Stomach (tissue), 9 donors: ENCODE results near the gene CNOT2. TPM values are rescaled to one million over a fixed set of nuclear protein-coding genes. Genes with fewer than 3 reads are reported as not detected.

Experiments used
- DNase-seq, 2 donors: peaks; one replicate each; pipeline versions ENCODE4 v3.0.0 to v3.0.0-alpha.2; 2013 to 2019
- H3K27ac ChIP-seq, 5 donors: fragments of 200-600 bp in 4 of 5; sonication (generic) in 4 of 5; one replicate each; pipeline ENCODE4 v1.5.1; 2013 to 2019; ENCODE audit warnings: mild to moderate bottlenecking in 1 of 5, moderate library complexity in 1 of 5
- H3K27me3 ChIP-seq, 3 donors: fragments of 200-600 bp; sonication (generic); one replicate each; pipeline ENCODE4 v1.5.1; 2017 to 2019; ENCODE audit warnings: mixed run types in 1 of 3
- H3K36me3 ChIP-seq, 4 donors: fragments of 200-600 bp; sonication (generic); 1 replicate in 3 of 4; 2 replicates in 1 of 4; pipeline ENCODE4 v1.5.1; 2016 to 2019
- H3K4me1 ChIP-seq, 4 donors: fragments of 200-600 bp; sonication (generic); one replicate each; pipeline ENCODE4 v1.5.1; 2016 to 2019
- H3K4me3 ChIP-seq, 4 donors: fragments of 200-600 bp; sonication (generic) in 3 of 4; one replicate each; pipeline ENCODE4 v1.5.1; 2016 to 2019; ENCODE audit warnings: mild to moderate bottlenecking in 1 of 4
- H3K9me3 ChIP-seq, 4 donors: fragments of 200-600 bp; sonication (generic); one replicate each; pipeline ENCODE4 v1.5.1; 2016 to 2019
- EP300 ChIP-seq: sonication (generic); formaldehyde crosslinking; IDR thresholded peaks from one replicate; pipeline ENCODE4 v1.6.1; 2017; ENCODE audit warnings: antibody characterized with exemption
- POLR2A ChIP-seq, 4 donors: fragments of 450-650 bp; IDR thresholded peaks; one replicate each; pipeline ENCODE4 v1.6.1; 2016; ENCODE audit warnings: antibody characterized with exemption in 4 of 4, control low read depth in 2 of 4, mild to moderate bottlenecking in 1 of 4, moderate library complexity in 1 of 4
- POLR2AphosphoS5 ChIP-seq, 3 donors: sonication (generic); formaldehyde crosslinking; IDR thresholded peaks; one replicate each; pipeline ENCODE4 v1.6.1; 2016; ENCODE audit warnings: antibody characterized with exemption in 3 of 3
- WGBS, 5 donors: extraction: QIAGEN DNeasy Blood & Tissue Kit in 3 of 5; methylation state at CpG; one replicate each; pipeline versions ENCODE4 v1.1.5 to v1.1.7; 2013 to 2018; 5-methylcytosine and 5-hydroxymethylcytosine counted together
- intact Hi-C: fragments of 100-400 bp; cut with DNase I; formaldehyde crosslinking; loops from one replicate; pipeline ENCODE4 v1.15.1; 2023; ENCODE audit warnings: low total_unique reads
- polyA plus RNA-seq, 3 donors: library from polyadenylated mRNA; stranded (reverse); fragments of 200-250 nt; gene quantifications; one replicate each; pipeline ENCODE4 v1.2.3, GENCODE V29; 2013
- total RNA-seq, 5 donors: library from RNA; depleted of rRNA; stranded (reverse); fragments of >200 nt; gene quantifications; one replicate each; pipeline versions ENCODE4 v1.1.0 to v1.2.3, GENCODE V29; 2014 to 2016
- TF ChIP-seq, protein P1 (sequence below), 7 experiments: fragments of 450-650 bp in 4 of 7; fragments of 200-600 bp in 3 of 7; sonication (generic) in 3 of 7; IDR thresholded peaks; one replicate each; pipeline ENCODE4 v1.5.1; 2016 to 2019; ENCODE audit warnings: antibody characterized with exemption in 7 of 7, control low read depth in 2 of 7, mild to moderate bottlenecking in 1 of 7
- donor health status: healthy with polysubstance abuse.
- donor health status: Bipolar disorder and iron deficiency.
- donor health status: healthy.

CNOT2 gene
- total and polyA plus RNA-seq, 8 donors, result 18.0 to 237 (median 60.0) TPM

DNA sequence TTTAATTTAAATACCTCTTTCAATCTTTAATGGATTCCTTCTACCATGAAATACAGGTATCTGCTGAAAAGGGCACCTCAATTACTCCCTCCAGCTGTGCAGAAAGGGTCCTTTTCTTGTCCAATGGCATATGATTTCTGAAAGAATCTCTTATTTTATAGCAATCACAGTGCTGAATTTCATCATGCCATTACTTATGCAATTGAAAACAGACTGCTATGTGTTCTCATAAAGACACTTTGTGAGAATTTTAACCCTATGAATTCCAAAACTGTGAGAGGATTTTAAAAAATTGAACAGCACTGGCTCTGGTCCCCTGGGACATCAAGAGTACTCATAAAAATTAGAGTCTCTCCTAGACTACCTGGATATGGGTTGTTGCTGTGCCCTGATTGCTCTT is 45.9 kb upstream of the CNOT2 start:
- peaks cover 0 to 4% (median 0%) of the 10 kb centered on the region in 4 donors for H3K4me1 ChIP-seq
- H3K27me3 ChIP-seq, result no peaks in the 10 kb centered on the region
- H3K36me3 ChIP-seq, result no peaks in the 10 kb centered on the region
- H3K9me3 ChIP-seq, result no peaks in the 10 kb centered on the region
- no peak for TF ChIP-seq EP300
- no peak for TF ChIP-seq POLR2A (IDR thresholded peaks at IDR 0.05)
- TF ChIP-seq, protein P1, sequence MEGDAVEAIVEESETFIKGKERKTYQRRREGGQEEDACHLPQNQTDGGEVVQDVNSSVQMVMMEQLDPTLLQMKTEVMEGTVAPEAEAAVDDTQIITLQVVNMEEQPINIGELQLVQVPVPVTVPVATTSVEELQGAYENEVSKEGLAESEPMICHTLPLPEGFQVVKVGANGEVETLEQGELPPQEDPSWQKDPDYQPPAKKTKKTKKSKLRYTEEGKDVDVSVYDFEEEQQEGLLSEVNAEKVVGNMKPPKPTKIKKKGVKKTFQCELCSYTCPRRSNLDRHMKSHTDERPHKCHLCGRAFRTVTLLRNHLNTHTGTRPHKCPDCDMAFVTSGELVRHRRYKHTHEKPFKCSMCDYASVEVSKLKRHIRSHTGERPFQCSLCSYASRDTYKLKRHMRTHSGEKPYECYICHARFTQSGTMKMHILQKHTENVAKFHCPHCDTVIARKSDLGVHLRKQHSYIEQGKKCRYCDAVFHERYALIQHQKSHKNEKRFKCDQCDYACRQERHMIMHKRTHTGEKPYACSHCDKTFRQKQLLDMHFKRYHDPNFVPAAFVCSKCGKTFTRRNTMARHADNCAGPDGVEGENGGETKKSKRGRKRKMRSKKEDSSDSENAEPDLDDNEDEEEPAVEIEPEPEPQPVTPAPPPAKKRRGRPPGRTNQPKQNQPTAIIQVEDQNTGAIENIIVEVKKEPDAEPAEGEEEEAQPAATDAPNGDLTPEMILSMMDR (IDR thresholded peaks at IDR 0.05), result no peak
- TF ChIP-seq POLR2AphosphoS5 (IDR thresholded peaks at IDR 0.05), result no peak
- H3K27ac ChIP-seq, result no peak overlapping the region
- no peak for DNase-seq
- H3K4me3 ChIP-seq, result no peak overlapping the region
- intact Hi-C loops, result no loop called here

DNA sequence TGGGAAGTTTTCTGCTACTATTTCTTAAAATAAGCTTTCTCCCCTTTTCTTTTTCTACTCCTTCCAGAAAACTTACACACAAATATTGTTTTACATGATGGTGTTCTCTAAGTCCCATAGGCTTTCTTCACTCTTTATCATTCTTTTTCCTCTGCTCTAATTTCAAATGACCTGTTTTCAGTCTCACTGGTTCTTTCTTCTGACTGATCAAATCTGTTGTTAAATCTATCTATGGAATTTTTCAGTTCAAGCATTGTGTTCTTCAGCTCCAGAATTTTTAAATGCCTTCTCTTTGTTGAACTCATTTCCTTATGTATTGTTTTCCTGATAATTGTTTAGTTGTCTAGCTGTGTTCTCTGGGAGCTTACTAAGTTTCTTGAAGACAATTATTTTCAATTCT is 29.5 kb upstream of the CNOT2 start:
- H3K36me3 ChIP-seq, result no peaks in the 10 kb centered on the region
- H3K4me1 ChIP-seq, result no peaks in the 10 kb centered on the region
- TF ChIP-seq POLR2AphosphoS5 (IDR thresholded peaks at IDR 0.05), result no peak
- TF ChIP-seq, protein P1 (IDR thresholded peaks at IDR 0.05), result no peak
- TF ChIP-seq EP300, result no peak
- no peak for TF ChIP-seq POLR2A (IDR thresholded peaks at IDR 0.05)
- intact Hi-C loops, result no loop called here
- H3K9me3 ChIP-seq, result peaks cover 0 to 44% (median 20%) of the 10 kb centered on the region in 4 donors
- no peak overlapping the region for H3K27ac ChIP-seq
- no peaks in the 10 kb centered on the region for H3K27me3 ChIP-seq
- no peak for DNase-seq
- no peak overlapping the region for H3K4me3 ChIP-seq

DNA sequence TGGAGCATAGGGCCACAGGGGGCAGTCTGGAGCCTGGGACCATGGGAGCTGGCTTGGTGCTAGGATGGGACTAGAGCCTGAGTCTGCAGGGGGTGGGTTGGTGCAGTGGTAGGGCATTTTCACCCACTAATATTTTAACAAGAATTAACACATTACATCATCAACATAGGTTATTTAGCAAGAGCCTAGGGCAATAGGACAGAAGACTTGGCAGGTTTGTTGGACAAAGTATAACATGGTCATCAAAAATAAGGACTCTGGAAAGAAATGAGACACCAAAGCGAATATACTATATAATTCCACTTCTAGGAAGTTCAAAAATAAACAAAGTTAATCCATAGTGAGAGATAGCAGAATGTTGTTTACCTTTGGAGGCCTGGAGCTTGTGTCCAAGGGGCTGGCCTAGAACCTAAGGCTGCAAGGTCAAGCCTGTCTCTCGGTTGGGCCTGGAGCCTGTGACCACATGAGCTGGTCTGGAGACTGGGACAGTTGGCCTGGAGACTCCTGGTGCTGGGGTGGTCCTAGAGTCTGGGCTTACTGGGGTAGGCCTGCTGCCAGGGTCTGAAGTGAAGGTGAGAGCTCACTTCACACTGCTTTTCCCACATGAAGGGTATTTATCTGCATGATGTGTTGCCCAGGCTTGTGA is 28.1 kb upstream of the CNOT2 start:
- peaks cover 0 to 30% (median 13%) of the 10 kb centered on the region in 4 donors for H3K9me3 ChIP-seq
- TF ChIP-seq POLR2AphosphoS5 (IDR thresholded peaks at IDR 0.05) (no peak), EP300 (no peak)
- H3K27me3 ChIP-seq, result no peaks in the 10 kb centered on the region
- WGBS, 5 donors, result 73 to 90% (median 85%) methylated on average over 2 of the region's 2 CpGs
- no peak overlapping the region for H3K4me3 ChIP-seq
- H3K27ac ChIP-seq, result no peak overlapping the region
- DNase-seq, result no peak
- no peaks in the 10 kb centered on the region for H3K4me1 ChIP-seq
- no peaks in the 10 kb centered on the region for H3K36me3 ChIP-seq
- intact Hi-C loops, result no loop called here

DNA sequence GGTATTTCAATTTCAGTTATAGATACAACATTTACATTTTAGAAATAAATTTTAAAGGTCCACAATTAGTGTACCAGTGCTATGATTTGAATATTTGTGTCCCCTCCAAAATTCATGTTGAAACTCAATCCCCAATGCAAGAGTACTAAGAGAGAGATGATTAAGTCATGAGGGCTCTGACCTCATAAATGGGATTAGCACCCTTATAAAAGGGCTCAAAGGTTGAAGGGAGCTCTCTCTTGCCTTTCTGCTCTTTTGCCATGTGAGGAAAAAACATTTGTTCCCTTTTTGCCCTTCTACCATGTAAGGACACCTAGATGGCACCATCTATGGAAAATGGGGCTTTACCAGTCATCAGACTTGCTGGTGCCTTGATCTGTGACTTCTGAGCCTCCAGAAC is 25.8 kb upstream of the CNOT2 start:
- Histone ChIP-seq H3K4me3 (no peak overlapping the region), H3K36me3 (no peaks in the 10 kb centered on the region), H3K27ac (no peak overlapping the region), H3K27me3 (no peaks in the 10 kb centered on the region), H3K4me1 (no peaks in the 10 kb centered on the region), H3K9me3 (peaks cover 0 to 26% (median 12%) of the 10 kb centered on the region in 4 donors)
- no peak for TF ChIP-seq POLR2A (IDR thresholded peaks at IDR 0.05)
- no peak for TF ChIP-seq POLR2AphosphoS5 (IDR thresholded peaks at IDR 0.05)
- no peak for TF ChIP-seq EP300
- intact Hi-C loops, result no loop called here
- DNase-seq, result no peak

DNA sequence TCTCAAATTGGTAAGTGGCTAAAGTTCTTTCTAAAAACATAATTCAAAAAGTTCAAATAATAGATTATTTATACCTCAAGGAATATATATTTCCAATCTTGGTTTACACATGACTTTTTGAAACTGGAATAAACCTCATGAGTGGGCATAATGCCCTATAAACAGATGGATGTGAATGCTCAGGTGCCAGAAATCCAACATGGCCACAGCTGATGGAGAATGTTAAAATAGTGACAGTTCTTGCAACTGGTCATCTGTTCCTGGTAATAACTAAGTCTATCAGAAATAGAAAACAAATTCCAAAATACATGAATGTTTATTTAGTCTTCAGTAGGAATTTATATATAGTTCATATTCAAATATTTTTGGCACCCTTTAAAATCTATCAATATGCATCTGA is 21.6 kb upstream of the CNOT2 start:
- intact Hi-C loops, result no loop called here
- DNase-seq, result no peak
- Histone ChIP-seq H3K4me3 (no peak overlapping the region), H3K36me3 (peaks cover 0 to 9% (median 0%) of the 10 kb centered on the region in 4 donors), H3K9me3 (no peaks in the 10 kb centered on the region), H3K27ac (no peak overlapping the region), H3K27me3 (no peaks in the 10 kb centered on the region), H3K4me1 (no peaks in the 10 kb centered on the region)
- TF ChIP-seq POLR2AphosphoS5 (IDR thresholded peaks at IDR 0.05) (no peak), POLR2A (IDR thresholded peaks at IDR 0.05) (no peak), EP300 (no peak)
- TF ChIP-seq, protein P1 (IDR thresholded peaks at IDR 0.05), result no peak
